H1 (cell line): ENCODE measurements around the gene GABRD. TPM values are rescaled to one million over a fixed set of nuclear protein-coding genes. Genes with fewer than 3 reads are reported as not detected.

Experiments used
- CTCF ChIA-PET: fragments of 300-600 bp; sonication (Branson Sonifier 250); formaldehyde crosslinking; loops from one replicate; lab custom pipeline; 2021; ENCODE audit not compliant: partially characterized antibody; lab: Charles Lee
- POLR2A ChIA-PET: fragments of 300-600 bp; sonication (Branson Sonifier 250); formaldehyde crosslinking; loops from one replicate; lab custom pipeline; 2021; ENCODE audit warnings: inconsistent platforms; ENCODE audit not compliant: partially characterized antibody; lab: Charles Lee
- DNase-seq, 2 experiments: peaks; one replicate each; pipeline versions ENCODE4 v3.0.0 to v3.0.0-alpha.2; 2010 to 2022; ENCODE audit warnings: low spot score in 2 of 2, low read depth in 1 of 2, mixed read lengths in 1 of 2
- FAIRE-seq: peaks from 2 replicates; lab custom pipeline; 2011; peaks lifted over from hg19 to GRCh38; lab: Jason Lieb, UNC
- H2AFZ ChIP-seq: 2 replicates; pipeline ENCODE4 v1.8.1; 2012; ENCODE audit warnings: low read length, inconsistent platforms
- H2AK5ac ChIP-seq: 2 replicates; pipeline ENCODE4 v1.6.1; 2013; ENCODE audit warnings: low read depth, low read length
- H2BK120ac ChIP-seq: replicated peaks from 2 replicates; pipeline ENCODE3; 2013; ENCODE audit warnings: low read depth, low read length, inconsistent platforms
- H2BK12ac ChIP-seq: 2 replicates; pipeline ENCODE4 v1.6.1; 2013; ENCODE audit warnings: low read depth, low read length
- H2BK15ac ChIP-seq: 2 replicates; pipeline ENCODE4 v1.6.1; 2013; ENCODE audit warnings: low read length
- H2BK20ac ChIP-seq: 2 replicates; pipeline ENCODE4 v1.6.1; 2013; ENCODE audit warnings: low read length
- H2BK5ac ChIP-seq: 2 replicates; pipeline ENCODE4 v1.6.1; 2013; ENCODE audit warnings: low read depth, low read length
- H3K14ac ChIP-seq: 2 replicates; pipeline ENCODE4 v1.6.1; 2013; ENCODE audit warnings: inconsistent platforms; ENCODE audit not compliant: insufficient read length
- H3K18ac ChIP-seq: 2 replicates; pipeline ENCODE4 v1.6.1; 2013; ENCODE audit warnings: low read length; ENCODE audit errors: extremely low read depth
- H3K23ac ChIP-seq: 2 replicates; pipeline ENCODE4 v1.6.1; 2013; ENCODE audit warnings: inconsistent platforms; ENCODE audit not compliant: insufficient read length
- H3K23me2 ChIP-seq: 2 replicates; pipeline ENCODE4 v1.6.1; 2013; ENCODE audit warnings: low read depth, low read length
- H3K27ac ChIP-seq: 2 replicates; pipeline ENCODE4 v1.6.1; 2011; ENCODE audit warnings: low read depth, low read length, inconsistent platforms
- H3K27me3 ChIP-seq, 4 experiments: replicated peaks in 1 of 4; 1 replicate in 1 of 4; 2 replicates in 3 of 4; pipeline versions ENCODE4 v1.6.1 to v1.8.1; 2011 to 2013; ENCODE audit warnings: low read length in 3 of 4, mild to moderate bottlenecking in 3 of 4, inconsistent platforms in 2 of 4, mixed read lengths in 2 of 4, moderate library complexity in 1 of 4; ENCODE audit not compliant: control insufficient read depth in 3 of 4, insufficient read depth in 3 of 4; ENCODE audit errors: extremely low read depth in 1 of 4
- H3K36me3 ChIP-seq, 4 experiments: 2 replicates each; pipeline versions ENCODE4 v1.6.1 to v1.8.1; 2011 to 2013; ENCODE audit warnings: mild to moderate bottlenecking in 4 of 4, low read length in 3 of 4, moderate library complexity in 2 of 4, control low read depth in 1 of 4, inconsistent platforms in 1 of 4; ENCODE audit not compliant: insufficient read depth in 4 of 4, control insufficient read depth in 2 of 4
- H3K4ac ChIP-seq: replicated peaks from 2 replicates; pipeline ENCODE3; 2013; ENCODE audit warnings: low read length, low read depth, mixed read lengths, inconsistent platforms; ENCODE audit not compliant: insufficient read length
- H3K4me1 ChIP-seq, 4 experiments: replicated peaks in 1 of 4; 1 replicate in 1 of 4; 2 replicates in 3 of 4; pipeline versions ENCODE4 v1.6.1 to v1.8.1; 2011 to 2013; ENCODE audit warnings: low read length in 3 of 4, inconsistent platforms in 2 of 4, mixed read lengths in 1 of 4; ENCODE audit not compliant: insufficient read depth in 4 of 4, control insufficient read depth in 3 of 4
- H3K4me2 ChIP-seq, 2 experiments: 2 replicates each; pipeline versions ENCODE4 v1.6.1 to v1.8.1; 2011 to 2013; ENCODE audit warnings: low read depth in 2 of 2, low read length in 2 of 2, control low read depth in 1 of 2, inconsistent platforms in 1 of 2, mild to moderate bottlenecking in 1 of 2; ENCODE audit not compliant: insufficient read depth in 1 of 2
- H3K4me3 ChIP-seq, 4 experiments: fragments of 200-600, 300-600 bp in 1 of 4; sonication (generic), shearing (Covaris generic), sonication (Bioruptor Twin) in 1 of 4; 2 replicates each; pipeline versions ENCODE4 v1.5.1 to v1.8.1; 2011 to 2016; ENCODE audit warnings: low read length in 4 of 4, low read depth in 3 of 4, control low read depth in 2 of 4, inconsistent platforms in 2 of 4, mild to moderate bottlenecking in 2 of 4, mixed read lengths in 1 of 4, moderate library complexity in 1 of 4; ENCODE audit not compliant: insufficient read depth in 2 of 4; ENCODE audit errors: extremely low read depth in 1 of 4
- H3K56ac ChIP-seq: replicated peaks from 2 replicates; pipeline ENCODE3; 2013; ENCODE audit warnings: low read depth, mild to moderate bottlenecking, mixed read lengths, low read length, inconsistent platforms; ENCODE audit not compliant: insufficient read length
- H3K79me1 ChIP-seq: 2 replicates; pipeline ENCODE4 v1.6.1; 2013; ENCODE audit warnings: low read depth, low read length, control low read depth
- H3K79me2 ChIP-seq, 2 experiments: 2 replicates each; pipeline versions ENCODE4 v1.6.1 to v1.8.1; 2012 to 2013; ENCODE audit warnings: low read length in 2 of 2, mild to moderate bottlenecking in 2 of 2, inconsistent platforms in 1 of 2; ENCODE audit not compliant: insufficient read depth in 2 of 2, control insufficient read depth in 1 of 2
- H3K9ac ChIP-seq, 4 experiments: replicated peaks in 1 of 4; 1 replicate in 1 of 4; 2 replicates in 3 of 4; pipeline versions ENCODE4 v1.6.1 to v1.8.1; 2011 to 2013; ENCODE audit warnings: low read depth in 3 of 4, low read length in 3 of 4, control low read depth in 2 of 4, mild to moderate bottlenecking in 2 of 4, moderate library complexity in 2 of 4, inconsistent platforms in 1 of 4; ENCODE audit errors: extremely low read depth in 1 of 4
- H3K9me3 ChIP-seq, 2 experiments: 2 replicates each; pipeline versions ENCODE4 v1.6.1 to v1.8.1; 2012 to 2013; ENCODE audit warnings: mild to moderate bottlenecking in 2 of 2, moderate library complexity in 2 of 2, control low read depth in 1 of 2, inconsistent platforms in 1 of 2, low read depth in 1 of 2, low read length in 1 of 2, mixed read lengths in 1 of 2; ENCODE audit not compliant: insufficient read depth in 2 of 2
- H4K20me1 ChIP-seq, 2 experiments: replicated peaks in 1 of 2; 2 replicates each; pipeline versions ENCODE3 to v1.8.1; 2011 to 2013; ENCODE audit warnings: inconsistent platforms in 2 of 2, low read length in 2 of 2, mild to moderate bottlenecking in 1 of 2; ENCODE audit not compliant: insufficient read depth in 2 of 2, control insufficient read depth in 1 of 2
- H4K5ac ChIP-seq: 2 replicates; pipeline ENCODE4 v1.6.1; 2013; ENCODE audit warnings: low read length, low read depth, mixed read lengths, inconsistent platforms; ENCODE audit not compliant: insufficient read length
- H4K8ac ChIP-seq: 2 replicates; pipeline ENCODE4 v1.8.0; 2013; ENCODE audit warnings: mild to moderate bottlenecking, moderate library complexity, low read length, inconsistent platforms; ENCODE audit not compliant: insufficient read depth; ENCODE audit errors: extremely low read depth
- H4K91ac ChIP-seq: replicated peaks from 2 replicates; pipeline ENCODE3; 2013; ENCODE audit warnings: low read length, mixed read lengths, inconsistent platforms; ENCODE audit not compliant: insufficient read length
- CBX8 ChIP-seq: fragments of 300-800, 300-1000 bp; sonication (generic); IDR thresholded peaks from 2 replicates; pipeline ENCODE4 v1.7.1; 2016; ENCODE audit warnings: low read depth, low read length, borderline replicate concordance
- FOSL1 ChIP-seq: IDR thresholded peaks from 2 replicates; pipeline ENCODE4 v1.6.1; 2011; ENCODE audit warnings: mild to moderate bottlenecking, low read depth, low read length, moderate library complexity; ENCODE audit not compliant: insufficient read depth
- NRF1 ChIP-seq: IDR thresholded peaks from 2 replicates; pipeline ENCODE4 v1.6.1; 2011; ENCODE audit warnings: mild to moderate bottlenecking, low read depth, low read length, improper control_type of control experiment
- POU5F1 ChIP-seq: IDR thresholded peaks from 2 replicates; pipeline ENCODE4 v1.6.1; 2011; ENCODE audit warnings: low read depth, mild to moderate bottlenecking, low read length, moderate library complexity
- SAP30 ChIP-seq: fragments of 300-600 bp; sonication (generic); IDR thresholded peaks from 2 replicates; pipeline ENCODE4 v1.7.1; 2012; ENCODE audit warnings: low read length, moderate library complexity, mild to moderate bottlenecking, inconsistent platforms; ENCODE audit not compliant: insufficient read depth, insufficient replicate concordance
- SIRT6 ChIP-seq: IDR thresholded peaks from one replicate; pipeline ENCODE4 v1.7.1; 2012; ENCODE audit warnings: low read length, inconsistent platforms
- SP1 ChIP-seq: IDR thresholded peaks from 2 replicates; pipeline ENCODE4 v1.6.1; 2011; ENCODE audit warnings: low read depth, low read length
- WGBS, 2 experiments: shearing (Covaris generic) in 1 of 2; methylation state at CpG; one replicate each; pipeline versions ENCODE4 v1.1.6 to v1.1.7; 2013 to 2015; ENCODE audit warnings: low lambda C conversion rate in 2 of 2, mixed read lengths in 2 of 2, inconsistent platforms in 1 of 2, low coverage in 1 of 2, missing lambda C conversion rate in 1 of 2; ENCODE audit not compliant: insufficient replicate concordance in 2 of 2, insufficient coverage in 1 of 2, insufficient read length in 1 of 2; ENCODE audit errors: extremely low coverage in 1 of 2, missing lambda C conversion rate in 1 of 2; 5-methylcytosine and 5-hydroxymethylcytosine counted together
- polyA plus RNA-seq, 7 experiments: library from polyadenylated mRNA; depleted of rRNA in 3 of 7; stranded (reverse) in 5 of 7; unstranded in 2 of 7; fragments of >200 nt in 5 of 7; fragments of 200-250 nt in 2 of 7; gene quantifications; 1 replicate in 5 of 7; 2 replicates in 1 of 7; 4 replicates in 1 of 7; pipeline versions ENCODE4 v1.2.1 to v1.2.3, GENCODE V29; 2011 to 2013; ENCODE audit warnings: missing spikeins in 2 of 7, mixed read lengths in 2 of 7
- total RNA-seq: library from RNA; stranded (reverse); fragmentation: NEBNext Ultra II Directional; extraction: Animal tissue kit (Norgen Biotek cat#: 25700); gene quantifications from 2 replicates; pipeline ENCODE4 v1.2.1, GENCODE V29; 2021
- TF ChIP-seq, protein P1 (sequence below): IDR thresholded peaks from 2 replicates; pipeline ENCODE4 v1.6.1; 2012; ENCODE audit warnings: inconsistent platforms

The GABRD gene
- total and polyA plus RNA-seq, 2 of the 8 experiments (the other 6 are each of a cell fraction or from before 2014, with no cell fraction given) = 1.8 to 3.0 TPM

DNA sequence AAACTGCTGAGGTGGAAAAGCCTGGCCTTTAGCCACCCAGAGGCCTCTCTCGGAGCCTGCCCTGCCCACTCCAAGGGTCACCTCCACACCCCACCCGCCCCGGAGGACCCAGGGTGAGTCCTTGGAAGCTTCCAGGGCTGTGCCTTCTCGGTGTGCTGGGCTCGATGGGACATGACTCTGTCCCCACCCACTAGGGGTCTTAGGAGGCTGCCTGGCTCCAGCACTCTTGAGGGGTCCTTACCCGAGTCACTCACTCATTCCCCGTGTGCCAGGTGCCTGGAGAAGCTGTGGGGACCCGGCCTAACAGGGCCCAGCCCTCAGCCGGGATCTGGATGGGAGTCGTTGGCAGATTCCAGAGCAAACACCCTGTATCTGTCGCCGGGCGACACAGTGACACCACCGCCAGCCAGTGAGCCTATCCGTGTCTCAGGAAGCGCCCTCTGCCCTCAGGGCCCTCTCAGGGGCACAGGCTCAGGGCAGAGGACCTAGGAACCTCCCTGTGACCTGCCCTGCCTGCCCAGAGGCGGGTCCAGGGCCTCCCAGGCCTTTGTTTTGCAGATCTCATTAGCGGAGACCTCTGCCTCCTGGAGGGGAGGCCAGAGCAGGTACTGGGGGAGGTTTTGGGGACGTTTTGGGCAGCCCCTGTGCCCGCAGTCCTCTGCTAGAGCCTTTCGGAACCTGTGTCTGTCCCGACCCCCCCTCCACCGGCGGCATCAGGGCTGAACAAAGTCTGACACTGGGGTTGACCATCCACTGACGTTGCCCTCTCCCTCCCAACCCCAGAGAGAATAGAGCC is 28.0 kb downstream of the GABRD start:
- ChIA-PET POLR2A (interaction anchor here (1.4 to 1.6 kb wide), 2 partner anchors 12 to 17 kb away, joined by 4 to 6 read pairs; no protein-coding TSS in a partner anchor), CTCF (interaction anchor here (0.6 to 8.8 kb wide), 24 partner anchors 8 to 609 kb away, joined by 3 to 249 read pairs (median 4); partner anchors contain the start of genes CFAP74 and GABRD)
- no peak overlapping the region for H3K56ac ChIP-seq
- peaks cover 0 to 9% of the 10 kb centered on the region in 2 experiments; a peak in 1 of 4 replicates for H3K79me2 ChIP-seq
- no peak overlapping the region for H4K8ac ChIP-seq
- peak overlapping the region; percentile 16; the same call in 1 of the 2 replicates for H2BK15ac ChIP-seq
- DNase-seq (peak in 1 of 2 experiments; percentile 72), FAIRE-seq (no peak)
- H3K79me1 ChIP-seq = peaks cover 4% of the 10 kb centered on the region
- 43% methylated on average over 19 of the region's 25 CpGs; no CpG with 5 or more reads in 1 of the 2 experiments for whole genome bisulfite sequencing, 2 experiments
- no peak overlapping the region; the same call in 1 of the 2 replicates for H2AK5ac ChIP-seq
- H2BK5ac ChIP-seq = peak overlapping the region; percentile 71; the same call in 1 of the 2 replicates
- H2BK20ac ChIP-seq = 0 out of 2 replicates have a peak overlapping the region, but pooled peaks have one; percentile 95
- peaks cover 8% of the 10 kb centered on the region for H3K23me2 ChIP-seq
- peak overlapping the region; percentile 72 for H4K91ac ChIP-seq
- H3K18ac ChIP-seq = peak overlapping the region; percentile 83
- peaks cover 0 to 28% (median 20%) of the 10 kb centered on the region in 4 experiments; a peak in 6 of 7 replicates for H3K4me1 ChIP-seq
- no peak overlapping the region for H3K23ac ChIP-seq
- H3K27ac ChIP-seq = no peak overlapping the region
- no peak overlapping the region for H3K4ac ChIP-seq
- H3K4me2 ChIP-seq = peak overlapping the region; percentile 54 to 65
- no peak overlapping the region for H2BK120ac ChIP-seq
- H3K14ac ChIP-seq = no peak overlapping the region
- H2BK12ac ChIP-seq = peak overlapping the region; percentile 75; the same call in 1 of the 2 replicates
- no peaks in the 10 kb centered on the region for H3K9me3 ChIP-seq
- H3K36me3 ChIP-seq = no peaks in the 10 kb centered on the region
- H3K9ac ChIP-seq = no peak overlapping the region
- peaks cover 2 to 3% of the 10 kb centered on the region in 2 experiments for H4K20me1 ChIP-seq
- H4K5ac ChIP-seq = no peak overlapping the region
- peak overlapping the region in 3 of 4 experiments; percentile 10 to 39 (median 19); a peak in 5 of 8 replicates for H3K4me3 ChIP-seq
- peaks cover 0 to 7% (median 0%) of the 10 kb centered on the region in 4 experiments; a peak in 3 of 7 replicates for H3K27me3 ChIP-seq
- H2AFZ ChIP-seq = no peak overlapping the region
- TF ChIP-seq SAP30 = no peak
- TF ChIP-seq CBX8 = no peak
- TF ChIP-seq SIRT6 = no peak
- no peak for TF ChIP-seq FOSL1
- no peak for TF ChIP-seq NRF1
- TF ChIP-seq, protein P1, sequence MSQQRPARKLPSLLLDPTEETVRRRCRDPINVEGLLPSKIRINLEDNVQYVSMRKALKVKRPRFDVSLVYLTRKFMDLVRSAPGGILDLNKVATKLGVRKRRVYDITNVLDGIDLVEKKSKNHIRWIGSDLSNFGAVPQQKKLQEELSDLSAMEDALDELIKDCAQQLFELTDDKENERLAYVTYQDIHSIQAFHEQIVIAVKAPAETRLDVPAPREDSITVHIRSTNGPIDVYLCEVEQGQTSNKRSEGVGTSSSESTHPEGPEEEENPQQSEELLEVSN = no peak
- TF ChIP-seq SP1 = no peak
- no peak for TF ChIP-seq POU5F1
